Vagina (tissue), 2 donors: Measurements from ENCODE around the gene STIM1. TPM values are rescaled to one million over a fixed set of nuclear protein-coding genes. Genes with fewer than 3 reads are reported as not detected.

Experiments
- DNase-seq, 2 donors: peaks; one replicate each; pipeline ENCODE4 v3.0.0-alpha.2; 2017; ENCODE audit errors: extremely low spot score in 2 of 2
- H3K27ac ChIP-seq: fragments of 200-600 bp; sonication (generic); one replicate; pipeline ENCODE4 v1.5.1; 2019
- H3K27me3 ChIP-seq: fragments of 200-600 bp; sonication (generic); one replicate; pipeline ENCODE4 v1.5.1; 2019
- H3K36me3 ChIP-seq, 2 donors: fragments of 200-600 bp; sonication (generic); one replicate each; pipeline ENCODE4 v1.5.1; 2017 to 2019
- H3K4me1 ChIP-seq: fragments of 200-600 bp; sonication (generic); one replicate; pipeline ENCODE4 v1.5.1; 2019
- H3K4me3 ChIP-seq, 2 donors: fragments of 200-600 bp; sonication (generic); 1 replicate in 1 of 2; 2 replicates in 1 of 2; pipeline ENCODE4 v1.5.1; 2016 to 2019
- H3K9me3 ChIP-seq: fragments of 200-600 bp; sonication (generic); one replicate; pipeline ENCODE4 v1.5.1; 2019
- CTCF ChIP-seq, 3 experiments: fragments of 450-650 bp in 2 of 3; fragments of 200-600 bp in 1 of 3; sonication (generic) in 1 of 3; IDR thresholded peaks; one replicate each; pipeline ENCODE4 v1.5.1; 2017 to 2019; ENCODE audit warnings: antibody characterized with exemption in 3 of 3, mild to moderate bottlenecking in 2 of 3, moderate library complexity in 2 of 3
- POLR2A ChIP-seq, 2 donors: fragments of 450-650 bp; IDR thresholded peaks; one replicate each; pipeline ENCODE4 v1.6.1; 2017; ENCODE audit warnings: antibody characterized with exemption in 2 of 2, mild to moderate bottlenecking in 2 of 2, moderate library complexity in 2 of 2
- POLR2AphosphoS5 ChIP-seq, 2 donors: sonication (generic); formaldehyde crosslinking; IDR thresholded peaks; one replicate each; pipeline ENCODE4 v1.9.0; 2017; ENCODE audit warnings: antibody characterized with exemption in 2 of 2, mild to moderate bottlenecking in 2 of 2, low read depth in 1 of 2; ENCODE audit not compliant: insufficient read depth in 1 of 2
- intact Hi-C: fragments of 100-400 bp; cut with DNase I; formaldehyde crosslinking; loops from one replicate; pipeline ENCODE4 v1.15.1; 2023
- total RNA-seq: library from RNA; depleted of rRNA; stranded (reverse); fragments of >200 nt; gene quantifications from one replicate; pipeline ENCODE4 v1.2.3, GENCODE V29; 2016

Gene STIM1
- total RNA-seq, 1 donor from 2014 or later = 68.8 TPM

DNA sequence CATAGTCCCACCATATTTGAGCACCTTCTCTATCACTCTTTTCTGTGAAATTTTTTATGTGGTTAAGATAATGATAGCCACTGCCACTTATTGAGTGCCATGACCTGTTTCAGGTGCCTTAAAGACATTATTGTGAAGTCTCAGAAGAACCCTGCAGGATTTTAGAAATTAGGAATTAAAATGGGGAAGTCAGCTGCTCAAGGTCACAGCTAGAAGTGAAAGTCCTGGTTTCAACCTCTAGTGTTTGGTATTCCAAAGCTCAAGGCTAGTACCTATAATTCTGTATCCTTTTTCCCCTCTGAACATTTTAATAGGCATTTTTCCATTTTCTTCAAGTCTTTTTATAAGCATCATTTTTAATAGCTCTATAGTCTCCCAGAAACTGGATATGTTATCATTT, 230.1 kb downstream of the STIM1 start:
- TF ChIP-seq CTCF (IDR thresholded peaks at IDR 0.05) (no peak), POLR2A (IDR thresholded peaks at IDR 0.05) (no peak), POLR2AphosphoS5 (IDR thresholded peaks at IDR 0.05; ENCODE audit: insufficient read depth in 1 of 2, low read depth in 1 of 2) (no peak)
- H3K9me3 ChIP-seq = no peaks in the 10 kb centered on the region
- no peak overlapping the region for H3K27ac ChIP-seq
- no peak overlapping the region for H3K4me3 ChIP-seq
- H3K27me3 ChIP-seq = no peaks in the 10 kb centered on the region
- H3K36me3 ChIP-seq = peaks cover 4 to 61% of the 10 kb centered on the region in 2 donors
- no peaks in the 10 kb centered on the region for H3K4me1 ChIP-seq
- intact Hi-C loops = no loop called here
- DNase-seq = no peak

- Histone ChIP-seq H3K4me3 (no peak overlapping the region), H3K4me1 (no peaks in the 10 kb centered on the region), H3K36me3 (peaks cover 4 to 56% of the 10 kb centered on the region in 2 donors), H3K27ac (no peak overlapping the region), H3K9me3 (no peaks in the 10 kb centered on the region), H3K27me3 (no peaks in the 10 kb centered on the region)
- no peak for DNase-seq
- intact Hi-C loops = no loop called here
- TF ChIP-seq CTCF (IDR thresholded peaks at IDR 0.05) (no peak), POLR2A (IDR thresholded peaks at IDR 0.05) (no peak), POLR2AphosphoS5 (IDR thresholded peaks at IDR 0.05; ENCODE audit: insufficient read depth in 1 of 2, low read depth in 1 of 2) (no peak)
Observed at GRCh38 chr11:4086575-4087353, 231.3 kb downstream of the STIM1 start.

DNA sequence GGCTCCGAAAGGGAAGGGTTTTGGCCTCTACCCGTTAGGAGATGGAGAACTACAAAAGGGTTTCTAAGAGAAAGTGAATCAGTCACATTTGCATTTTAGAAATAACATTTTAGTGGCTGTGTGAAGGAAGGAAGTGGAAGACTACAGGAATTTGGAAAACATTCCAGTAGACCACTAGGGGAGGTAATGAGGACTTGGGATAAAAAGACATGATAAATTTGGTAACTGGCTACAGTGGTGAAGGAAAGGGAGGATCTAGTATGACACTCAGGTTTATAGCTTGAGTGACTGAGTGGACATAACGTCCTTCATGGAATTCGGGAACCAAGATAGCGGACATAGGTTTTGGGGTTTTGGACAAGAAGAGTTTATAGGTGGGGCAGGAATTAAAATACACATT, 232.1 kb downstream of the STIM1 start:
- no peaks in the 10 kb centered on the region for H3K9me3 ChIP-seq
- intact Hi-C loops = no loop called here
- H3K4me3 ChIP-seq = no peak overlapping the region
- no peak overlapping the region for H3K27ac ChIP-seq
- DNase-seq = no peak
- H3K27me3 ChIP-seq = no peaks in the 10 kb centered on the region
- no peaks in the 10 kb centered on the region for H3K4me1 ChIP-seq
- TF ChIP-seq POLR2A (IDR thresholded peaks at IDR 0.05) (no peak), POLR2AphosphoS5 (IDR thresholded peaks at IDR 0.05; ENCODE audit: insufficient read depth in 1 of 2, low read depth in 1 of 2) (no peak), CTCF (IDR thresholded peaks at IDR 0.05) (no peak)
- peaks cover 4 to 50% of the 10 kb centered on the region in 2 donors for H3K36me3 ChIP-seq

DNA sequence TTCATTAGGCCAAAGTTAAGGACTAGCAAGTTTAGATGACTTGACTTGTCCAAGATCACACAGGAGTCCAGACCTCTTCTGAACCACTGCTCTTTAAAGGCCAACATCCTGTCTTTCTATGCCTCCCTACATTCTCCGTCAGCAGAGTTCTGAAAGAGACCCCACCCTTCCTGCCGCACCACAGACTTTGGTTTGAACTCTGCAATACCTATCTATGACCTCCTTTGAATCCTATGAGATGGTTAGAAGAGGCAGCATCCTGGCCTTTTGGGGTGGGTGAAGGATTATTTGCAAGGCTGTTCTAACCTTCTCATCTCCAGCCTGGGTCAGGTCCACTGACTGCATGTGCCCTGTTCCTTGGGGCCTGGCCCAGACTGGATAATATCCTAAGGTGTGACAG, 234.8 kb downstream of the STIM1 start:
- TF ChIP-seq POLR2A (IDR thresholded peaks at IDR 0.05) = no peak
- no peak for TF ChIP-seq CTCF (IDR thresholded peaks at IDR 0.05)
- no peak for TF ChIP-seq POLR2AphosphoS5 (IDR thresholded peaks at IDR 0.05; ENCODE audit: insufficient read depth in 1 of 2, low read depth in 1 of 2)
- intact Hi-C loops = no loop called here

DNA sequence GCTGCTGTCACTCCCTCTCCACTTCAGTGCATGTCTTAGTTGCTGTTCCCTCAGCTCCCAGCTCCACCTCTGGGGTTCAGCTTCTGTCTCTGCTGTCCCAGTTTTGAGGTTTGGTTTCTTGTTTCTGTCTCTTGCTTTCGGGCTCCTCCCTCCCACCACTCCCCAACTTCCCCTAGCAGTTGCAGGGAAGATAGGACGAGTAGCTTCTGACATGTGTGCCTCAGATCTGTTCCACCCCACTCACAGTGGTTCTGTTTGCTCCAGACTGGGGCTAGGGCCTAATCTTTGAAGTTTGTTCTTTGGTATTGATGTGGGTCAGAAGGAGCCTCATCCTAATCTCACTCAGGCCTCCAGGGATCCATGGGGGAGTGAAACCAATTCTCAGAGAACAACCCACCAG, 236.6 kb downstream of the STIM1 start:
- TF ChIP-seq POLR2A (IDR thresholded peaks at IDR 0.05) = no peak
- no peak for TF ChIP-seq POLR2AphosphoS5 (IDR thresholded peaks at IDR 0.05; ENCODE audit: insufficient read depth in 1 of 2, low read depth in 1 of 2)
- TF ChIP-seq CTCF (IDR thresholded peaks at IDR 0.05) = no peak
- peaks cover 0 to 19% of the 10 kb centered on the region in 2 donors for H3K36me3 ChIP-seq
- H3K4me1 ChIP-seq = peaks cover 28% of the 10 kb centered on the region
- no peak overlapping the region for H3K4me3 ChIP-seq
- no peak overlapping the region for H3K27ac ChIP-seq
- H3K9me3 ChIP-seq = no peaks in the 10 kb centered on the region
- intact Hi-C loops = no loop called here
- DNase-seq = no peak
- no peaks in the 10 kb centered on the region for H3K27me3 ChIP-seq

More for the DNA sequence above, 234.8 kb downstream of the STIM1 start:
- DNase-seq = no peak
- H3K4me1 ChIP-seq = peaks cover 11% of the 10 kb centered on the region
- H3K36me3 ChIP-seq = peaks cover 0 to 31% of the 10 kb centered on the region in 2 donors
- no peak overlapping the region for H3K27ac ChIP-seq
- H3K27me3 ChIP-seq = no peaks in the 10 kb centered on the region
- H3K4me3 ChIP-seq = no peak overlapping the region
- H3K9me3 ChIP-seq = no peaks in the 10 kb centered on the region
